ENCODE data around the gene KIAA1614.

KIAA1614 gene

GRCh38 chr1:180893614-180894013 is 19.1 kb upstream of the KIAA1614 start:
- Histone ChIP-seq H3K4me2 (ENCODE audit: low read length) (no peak overlapping the region), H3K79me1 (ENCODE audit: low read length) (no peaks in the 10 kb centered on the region), H2BK5ac (ENCODE audit: low read length) (no peak overlapping the region), H2BK15ac (replicated peaks; ENCODE audit: low read depth) (no peak overlapping the region), H3K18ac (ENCODE audit: low read length) (no peak overlapping the region), H3K79me2 (ENCODE audit: control insufficient read depth, insufficient read depth, low read length) (no peaks in the 10 kb centered on the region), H3K9ac (ENCODE audit: low read length) (no peak overlapping the region), H2AK5ac (ENCODE audit: low read length) (no peak overlapping the region), H3K27me3 (ENCODE audit: insufficient read depth, low read length, poor library complexity) (no peaks in the 10 kb centered on the region), H3K4me1 (ENCODE audit: control insufficient read depth, low read depth, low read length) (peaks cover 2% of the 10 kb centered on the region), H4K5ac (ENCODE audit: low read length) (no peak overlapping the region), H3K56ac (ENCODE audit: low read length) (no peak overlapping the region), H3K36me3 (ENCODE audit: control insufficient read depth, insufficient read depth, low read length) (no peaks in the 10 kb centered on the region), H3K4ac (ENCODE audit: low read depth, low read length) (no peak overlapping the region), H4K8ac (ENCODE audit: low read depth, low read length) (no peak overlapping the region), H3K4me3 (ENCODE audit: low read length) (no peak overlapping the region), H3K27ac (ENCODE audit: low read depth, low read length) (no peak overlapping the region), H2BK120ac (ENCODE audit: low read depth, low read length) (no peak overlapping the region), H3K23ac (ENCODE audit: low read length) (no peak overlapping the region)
- no CpG with 5 or more reads among the region's 3 CpGs for whole genome bisulfite sequencing (ENCODE audit: extremely low coverage, insufficient coverage, low lambda C conversion rate)
- no peak for DNase-seq

DNA sequence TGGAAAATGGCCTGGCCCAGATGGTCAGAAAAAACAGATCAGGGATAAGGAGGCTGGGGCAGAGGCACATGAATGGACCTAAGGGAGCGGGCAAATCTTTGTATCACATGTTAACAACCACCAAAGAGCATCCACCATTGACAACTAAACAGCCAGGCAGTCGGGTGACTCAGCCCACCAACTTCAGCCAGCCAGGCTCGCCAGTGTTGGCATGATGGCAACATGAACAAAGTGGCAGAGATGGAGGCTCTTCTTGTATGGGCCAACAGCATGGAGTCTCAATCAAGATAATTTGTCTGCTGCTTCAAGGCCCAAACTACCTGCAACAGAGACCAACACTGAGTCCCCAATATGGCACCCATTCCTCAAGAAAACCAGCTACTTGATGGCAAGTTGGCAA is 16.5 kb upstream of the KIAA1614 start:
- Histone ChIP-seq H3K4me2 (ENCODE audit: low read length) (no peak overlapping the region), H3K79me2 (ENCODE audit: control insufficient read depth, insufficient read depth, low read length) (no peaks in the 10 kb centered on the region)
- no peak for DNase-seq

DNA sequence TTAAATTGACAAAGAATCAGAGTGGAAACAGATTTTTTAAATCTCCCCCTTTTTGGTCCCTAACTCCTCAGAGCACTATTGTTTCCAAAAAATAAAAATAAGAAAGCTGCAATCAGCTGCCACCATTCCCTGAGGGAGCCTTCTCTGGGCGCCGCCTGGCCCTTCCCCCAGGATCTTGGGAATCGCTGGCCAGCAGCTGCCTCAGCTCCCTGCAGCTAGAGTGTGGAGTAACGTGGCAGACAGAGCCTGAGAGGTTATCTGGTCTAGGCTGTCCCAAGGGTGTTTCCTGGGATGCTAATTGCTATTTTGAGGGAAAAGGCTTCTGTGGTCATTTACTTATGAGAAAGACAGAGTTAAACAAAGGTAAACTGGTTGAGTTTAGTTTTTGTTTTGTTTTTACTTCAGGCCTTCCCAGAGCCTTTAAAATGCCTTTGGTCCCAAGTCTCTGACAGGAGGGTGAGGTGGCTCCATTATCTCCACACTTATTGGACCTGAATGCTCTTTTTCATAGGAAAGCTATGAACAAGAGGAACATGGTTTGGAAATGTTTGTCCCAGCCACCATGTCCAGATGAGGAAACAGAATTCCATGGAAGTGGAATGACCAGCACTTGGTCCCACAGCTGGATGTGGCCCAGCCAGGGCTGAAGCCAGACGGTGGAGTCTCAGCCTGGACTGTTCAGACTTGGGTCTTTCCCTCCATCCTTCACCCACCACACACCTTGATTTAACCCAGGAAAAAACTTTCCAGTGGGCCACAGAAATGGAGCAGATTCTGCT is 14.1 kb upstream of the KIAA1614 start:
- H3K36me3 ChIP-seq (ENCODE audit: control insufficient read depth, insufficient read depth, low read length), result no peaks in the 10 kb centered on the region
- DNase-seq, result peak; percentile 71
- no peak overlapping the region for H4K5ac ChIP-seq (ENCODE audit: low read length)
- no peaks in the 10 kb centered on the region for H3K79me1 ChIP-seq (ENCODE audit: low read length)
- H3K23ac ChIP-seq (ENCODE audit: low read length), result no peak overlapping the region
- no CpG with 5 or more reads among the region's 5 CpGs for WGBS (ENCODE audit: extremely low coverage, insufficient coverage, low lambda C conversion rate)
- H3K18ac ChIP-seq (ENCODE audit: low read length), result no peak overlapping the region
- H2BK120ac ChIP-seq (ENCODE audit: low read depth, low read length), result no peak overlapping the region
- no peak overlapping the region for H2BK15ac ChIP-seq (replicated peaks; ENCODE audit: low read depth)
- H2BK5ac ChIP-seq (ENCODE audit: low read length), result peak overlapping the region; percentile 60
- H3K27ac ChIP-seq (ENCODE audit: low read depth, low read length), result peak overlapping the region; percentile 35
- peaks cover 15% of the 10 kb centered on the region for H3K4me1 ChIP-seq (ENCODE audit: control insufficient read depth, low read depth, low read length)
- H3K27me3 ChIP-seq (ENCODE audit: insufficient read depth, low read length, poor library complexity), result no peaks in the 10 kb centered on the region
- H3K4ac ChIP-seq (ENCODE audit: low read depth, low read length), result peak overlapping the region; percentile 18
- H4K8ac ChIP-seq (ENCODE audit: low read depth, low read length), result no peak overlapping the region
- H3K4me2 ChIP-seq (ENCODE audit: low read length), result no peak overlapping the region
- peak overlapping the region; percentile 75 for H3K56ac ChIP-seq (ENCODE audit: low read length)
- H3K79me2 ChIP-seq (ENCODE audit: control insufficient read depth, insufficient read depth, low read length), result no peaks in the 10 kb centered on the region
- H2AK5ac ChIP-seq (ENCODE audit: low read length), result peak overlapping the region; percentile 24
- H3K4me3 ChIP-seq (ENCODE audit: low read length), result no peak overlapping the region
- no peak overlapping the region for H3K9ac ChIP-seq (ENCODE audit: low read length)

More for the DNA sequence above, 16.5 kb upstream of the KIAA1614 start:
- Histone ChIP-seq H3K27me3 (ENCODE audit: insufficient read depth, low read length, poor library complexity) (no peaks in the 10 kb centered on the region), H3K27ac (ENCODE audit: low read depth, low read length) (no peak overlapping the region), H3K4me1 (ENCODE audit: control insufficient read depth, low read depth, low read length) (peaks cover 15% of the 10 kb centered on the region), H3K18ac (ENCODE audit: low read length) (no peak overlapping the region), H3K36me3 (ENCODE audit: control insufficient read depth, insufficient read depth, low read length) (no peaks in the 10 kb centered on the region), H3K56ac (ENCODE audit: low read length) (no peak overlapping the region), H2AK5ac (ENCODE audit: low read length) (no peak overlapping the region), H3K4ac (ENCODE audit: low read depth, low read length) (no peak overlapping the region), H2BK15ac (replicated peaks; ENCODE audit: low read depth) (no peak overlapping the region), H4K5ac (ENCODE audit: low read length) (no peak overlapping the region), H3K23ac (ENCODE audit: low read length) (no peak overlapping the region), H3K79me1 (ENCODE audit: low read length) (no peaks in the 10 kb centered on the region), H2BK5ac (ENCODE audit: low read length) (no peak overlapping the region), H3K4me3 (ENCODE audit: low read length) (no peak overlapping the region), H3K9ac (ENCODE audit: low read length) (no peak overlapping the region), H2BK120ac (ENCODE audit: low read depth, low read length) (no peak overlapping the region), H4K8ac (ENCODE audit: low read depth, low read length) (no peak overlapping the region)
- WGBS (ENCODE audit: extremely low coverage, insufficient coverage, low lambda C conversion rate), result no CpG with 5 or more reads among the region's 3 CpGs

GRCh38 chr1:180899262-180899661 is 13.4 kb upstream of the KIAA1614 start:
- no peak for DNase-seq
- Histone ChIP-seq H3K4ac (ENCODE audit: low read depth, low read length) (no peak overlapping the region), H3K56ac (ENCODE audit: low read length) (peak overlapping the region; percentile 75), H2BK15ac (replicated peaks; ENCODE audit: low read depth) (no peak overlapping the region), H4K5ac (ENCODE audit: low read length) (no peak overlapping the region), H3K9ac (ENCODE audit: low read length) (no peak overlapping the region), H3K4me2 (ENCODE audit: low read length) (no peak overlapping the region), H3K23ac (ENCODE audit: low read length) (no peak overlapping the region), H3K27me3 (ENCODE audit: insufficient read depth, low read length, poor library complexity) (no peaks in the 10 kb centered on the region), H3K27ac (ENCODE audit: low read depth, low read length) (no peak overlapping the region), H3K79me1 (ENCODE audit: low read length) (no peaks in the 10 kb centered on the region), H3K4me1 (ENCODE audit: control insufficient read depth, low read depth, low read length) (peaks cover 15% of the 10 kb centered on the region), H3K79me2 (ENCODE audit: control insufficient read depth, insufficient read depth, low read length) (no peaks in the 10 kb centered on the region), H4K8ac (ENCODE audit: low read depth, low read length) (no peak overlapping the region), H2AK5ac (ENCODE audit: low read length) (peak overlapping the region; percentile 47), H3K4me3 (ENCODE audit: low read length) (no peak overlapping the region), H2BK120ac (ENCODE audit: low read depth, low read length) (no peak overlapping the region), H3K36me3 (ENCODE audit: control insufficient read depth, insufficient read depth, low read length) (no peaks in the 10 kb centered on the region), H3K18ac (ENCODE audit: low read length) (no peak overlapping the region), H2BK5ac (ENCODE audit: low read length) (peak overlapping the region; percentile 51)
- WGBS (ENCODE audit: extremely low coverage, insufficient coverage, low lambda C conversion rate), result no CpG with 5 or more reads among the region's 7 CpGs

DNA sequence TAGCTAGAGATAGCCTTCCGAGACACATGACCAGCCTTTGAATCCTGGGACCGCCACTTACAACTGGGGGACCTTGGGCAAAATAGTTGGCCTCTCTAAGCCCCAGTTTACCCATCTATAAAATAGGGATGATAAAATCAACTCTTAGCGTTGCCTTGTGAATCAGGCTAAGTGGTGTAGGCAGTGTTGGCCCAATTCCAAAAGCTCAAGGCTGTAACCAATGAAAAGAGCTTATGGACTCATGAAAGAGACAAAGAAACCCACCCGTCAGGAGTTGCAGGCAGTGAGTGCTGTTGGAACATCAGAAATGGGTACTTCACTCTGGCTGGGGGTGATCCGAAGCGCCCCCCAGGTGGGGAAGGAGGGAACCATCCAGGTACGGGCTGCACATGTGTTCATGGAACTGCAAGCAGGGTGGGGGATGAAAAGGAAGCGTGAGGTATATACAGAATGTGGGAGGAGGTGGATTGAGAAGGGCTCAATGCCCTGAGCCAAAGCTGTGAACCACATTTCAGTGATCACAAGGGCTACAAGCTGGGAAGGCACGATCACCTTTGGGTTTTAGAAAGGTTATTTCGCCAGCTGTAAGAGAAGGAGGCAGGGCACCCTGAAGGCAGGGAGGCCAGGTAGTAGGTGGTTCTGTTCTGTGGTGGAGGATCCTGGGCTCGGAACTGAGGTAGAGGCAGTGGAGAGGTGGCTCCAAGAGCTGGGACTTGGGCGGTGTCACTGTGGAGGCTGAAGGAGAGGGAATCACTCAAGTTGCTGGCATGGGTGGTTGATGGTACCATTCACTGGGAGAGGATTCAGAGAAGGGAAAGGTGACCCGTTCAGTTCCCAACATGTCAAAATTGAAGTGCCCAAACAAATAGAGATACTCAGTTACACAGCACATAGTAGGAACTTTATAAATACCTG is 11.4 kb upstream of the KIAA1614 start:
- Histone ChIP-seq H2BK15ac (replicated peaks; ENCODE audit: low read depth) (no peak overlapping the region), H3K27me3 (ENCODE audit: insufficient read depth, low read length, poor library complexity) (no peaks in the 10 kb centered on the region), H3K4me3 (ENCODE audit: low read length) (no peak overlapping the region), H3K27ac (ENCODE audit: low read depth, low read length) (no peak overlapping the region), H4K5ac (ENCODE audit: low read length) (no peak overlapping the region), H3K79me1 (ENCODE audit: low read length) (no peaks in the 10 kb centered on the region), H3K4me1 (ENCODE audit: control insufficient read depth, low read depth, low read length) (peaks cover 15% of the 10 kb centered on the region), H3K79me2 (ENCODE audit: control insufficient read depth, insufficient read depth, low read length) (no peaks in the 10 kb centered on the region), H4K8ac (ENCODE audit: low read depth, low read length) (no peak overlapping the region), H3K4ac (ENCODE audit: low read depth, low read length) (no peak overlapping the region), H3K56ac (ENCODE audit: low read length) (no peak overlapping the region), H3K18ac (ENCODE audit: low read length) (no peak overlapping the region), H3K9ac (ENCODE audit: low read length) (no peak overlapping the region), H2AK5ac (ENCODE audit: low read length) (no peak overlapping the region), H3K23ac (ENCODE audit: low read length) (no peak overlapping the region), H2BK120ac (ENCODE audit: low read depth, low read length) (no peak overlapping the region), H3K4me2 (ENCODE audit: low read length) (no peak overlapping the region), H3K36me3 (ENCODE audit: control insufficient read depth, insufficient read depth, low read length) (no peaks in the 10 kb centered on the region), H2BK5ac (ENCODE audit: low read length) (no peak overlapping the region)
- no CpG with 5 or more reads among the region's 13 CpGs for WGBS (ENCODE audit: extremely low coverage, insufficient coverage, low lambda C conversion rate)
- no peak for DNase-seq
